NCI-H187 treated with DMSO at 0.1 percent for 48 hours (cell line): ENCODE measurements around the gene FNDC4.
"Not testable (repeated sequence)": the region's sequence is repeated elsewhere in the genome, so short reads cannot be mapped to it uniquely, and the experiment has no call there.

Experiments
- DNase-seq: peaks from one replicate; lab custom pipeline; 2025; lab: John Stamatoyannopoulos, UW

FNDC4 gene, protein sequence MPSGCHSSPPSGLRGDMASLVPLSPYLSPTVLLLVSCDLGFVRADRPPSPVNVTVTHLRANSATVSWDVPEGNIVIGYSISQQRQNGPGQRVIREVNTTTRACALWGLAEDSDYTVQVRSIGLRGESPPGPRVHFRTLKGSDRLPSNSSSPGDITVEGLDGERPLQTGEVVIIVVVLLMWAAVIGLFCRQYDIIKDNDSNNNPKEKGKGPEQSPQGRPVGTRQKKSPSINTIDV

DNA sequence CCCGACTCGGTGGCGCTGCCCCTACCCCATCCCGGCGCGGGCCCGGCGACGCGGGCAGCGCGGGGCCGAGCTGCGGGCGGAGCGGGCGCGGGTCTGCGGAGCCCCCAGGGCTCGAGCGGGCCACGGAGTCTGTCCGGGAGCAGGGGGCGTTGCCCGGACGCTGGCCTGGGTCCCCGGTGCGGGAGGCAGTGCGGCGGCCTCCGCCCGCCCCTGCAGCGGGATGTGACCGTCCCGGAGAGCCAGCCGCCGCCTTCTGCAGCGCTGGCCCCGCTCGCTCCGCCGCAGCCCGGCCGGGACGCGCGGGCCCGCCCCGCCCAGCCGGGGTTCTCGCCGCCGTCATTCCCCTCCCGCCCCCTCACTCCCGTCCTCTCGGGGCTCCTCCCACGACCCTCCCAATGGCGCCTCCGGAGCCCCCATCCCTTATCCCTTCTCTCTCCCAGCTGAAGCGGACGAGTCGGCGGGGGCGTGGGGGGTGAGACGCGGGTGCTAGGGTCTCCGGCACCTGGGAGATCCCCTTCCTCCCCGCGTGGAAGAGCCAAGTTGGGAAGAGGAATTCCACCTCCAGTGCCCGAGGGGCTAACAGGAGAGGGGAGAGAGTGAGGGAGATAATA lies at the start of gene FNDC4:
Gene FNDC4, minus strand, starts transcription at position 257 of the 611 bp plus-strand sequence. CDS start 521 bp downstream, outside the sequence.
- no peak for DNase-seq

DNA sequence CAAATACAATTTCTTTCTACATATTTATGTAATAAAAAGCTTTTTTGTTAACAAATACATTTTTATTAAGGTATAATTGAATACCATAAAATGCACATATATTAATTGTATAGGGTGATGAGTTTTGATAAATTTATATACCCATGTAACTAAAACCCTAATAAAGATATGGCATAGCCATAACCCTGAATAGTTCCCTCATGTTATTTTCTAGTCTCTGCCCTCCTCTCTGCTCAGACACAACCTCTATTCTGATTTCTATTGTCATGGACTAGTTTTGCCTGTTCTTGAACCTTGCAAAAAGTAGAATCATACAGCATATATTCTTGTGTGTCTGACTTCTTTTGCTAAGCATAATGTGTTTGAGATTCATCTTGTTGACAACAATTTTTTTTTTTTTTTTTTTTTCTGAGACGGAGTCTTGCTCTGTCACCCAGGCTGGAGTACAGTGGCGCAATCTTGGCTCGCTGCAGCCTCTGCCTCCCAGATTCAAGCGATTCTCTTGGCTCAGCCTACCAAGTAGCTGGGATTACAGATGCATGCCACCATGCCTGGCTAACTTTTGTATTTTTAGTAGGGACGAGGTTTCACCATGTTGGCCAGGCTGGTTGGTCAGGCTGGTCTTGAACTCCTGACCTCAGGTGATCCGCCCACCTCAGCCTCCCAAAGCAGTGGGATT lies 49.3 kb upstream of the FNDC4 start:
- no peak for DNase-seq

DNA sequence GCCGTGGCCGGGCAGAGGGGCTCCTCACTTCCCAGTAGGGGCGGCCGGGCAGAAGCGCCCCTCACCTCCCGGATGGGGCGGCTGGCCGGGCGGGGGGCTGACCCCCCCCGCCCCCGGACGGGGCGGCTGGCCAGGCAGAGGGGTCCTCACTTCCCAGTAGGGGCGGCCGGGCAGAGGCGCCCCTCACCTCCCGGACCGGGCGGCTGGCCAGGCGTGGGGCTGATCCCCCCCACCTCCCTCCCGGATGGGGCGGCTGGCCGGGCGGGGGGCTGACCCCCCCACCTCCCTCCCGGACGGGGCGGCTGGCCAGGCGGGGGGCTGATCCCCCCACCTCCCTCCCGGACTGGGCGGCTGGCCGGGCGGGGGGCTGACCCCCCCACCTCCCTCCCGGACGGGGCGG lies 44.6 kb upstream of the FNDC4 start:
- not testable (repeated sequence) for DNase-seq

DNA sequence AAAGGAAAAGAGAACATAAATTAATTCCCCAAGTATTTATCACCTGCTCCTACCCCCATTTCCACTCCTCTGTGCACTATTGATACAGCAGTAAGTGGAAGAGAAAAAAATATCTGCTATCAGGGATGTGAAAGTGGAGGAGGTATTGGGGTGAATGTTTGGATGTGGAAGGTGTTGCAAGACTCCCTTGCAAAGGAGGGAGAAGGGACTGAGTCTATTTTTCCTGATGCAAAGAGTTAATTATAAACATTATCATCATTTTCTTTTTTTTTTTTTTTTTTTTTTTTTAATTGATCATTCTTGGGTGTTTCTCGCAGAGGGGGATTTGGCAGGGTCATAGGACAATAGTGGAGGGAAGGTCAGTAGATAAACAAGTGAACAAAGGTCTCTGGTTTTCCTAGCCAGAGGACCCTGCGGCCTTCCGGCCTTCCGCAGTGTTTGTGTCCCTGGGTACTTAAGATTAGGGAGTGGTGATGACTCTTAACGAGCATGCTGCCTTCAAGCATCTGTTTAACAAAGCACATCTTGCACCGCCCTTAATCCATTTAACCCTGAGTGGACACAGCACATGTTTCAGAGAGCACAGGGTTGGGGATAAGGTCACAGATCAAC lies 43.9 kb upstream of the FNDC4 start:
- DNase-seq: not testable (repeated sequence)

DNA sequence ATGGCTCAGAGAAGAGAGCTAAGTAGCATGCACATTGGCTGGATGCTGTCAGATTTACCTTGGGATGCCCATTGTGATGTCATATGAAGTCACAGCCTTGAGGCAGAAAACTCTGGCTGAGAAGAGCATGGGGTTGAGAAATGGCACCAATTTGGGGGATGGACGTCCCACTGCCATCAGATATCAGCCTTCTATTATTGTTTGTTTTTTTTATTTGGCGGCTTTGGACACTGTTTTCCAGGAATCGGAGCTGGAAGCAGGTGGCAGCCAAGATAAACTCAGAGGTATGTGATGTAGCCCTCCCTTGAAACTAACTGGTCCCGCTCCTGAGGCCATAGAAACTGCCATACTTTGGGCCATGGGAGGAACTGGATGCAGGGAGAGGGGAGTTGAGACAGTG lies 42.3 kb upstream of the FNDC4 start:
- DNase-seq: no peak

DNA sequence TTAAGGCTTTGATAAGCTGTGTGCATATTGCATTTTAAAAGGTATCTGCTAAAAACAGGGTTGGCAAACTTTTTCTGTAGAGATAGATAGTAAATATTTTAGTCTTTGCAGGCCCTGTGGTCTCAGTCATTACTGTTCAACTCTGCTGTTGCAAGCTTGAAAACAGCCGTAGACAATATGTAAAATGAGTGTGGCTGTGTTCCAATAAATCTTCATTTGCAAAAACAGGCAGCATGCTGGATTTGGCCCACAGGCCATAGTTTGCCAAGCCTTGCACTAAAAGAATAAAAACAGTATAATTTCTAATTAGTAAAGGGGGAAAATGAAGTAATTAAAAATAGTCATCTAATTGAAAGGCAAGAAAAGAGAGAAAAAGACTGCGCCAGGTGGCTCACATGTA lies 37.0 kb upstream of the FNDC4 start:
- DNase-seq: no peak

DNA sequence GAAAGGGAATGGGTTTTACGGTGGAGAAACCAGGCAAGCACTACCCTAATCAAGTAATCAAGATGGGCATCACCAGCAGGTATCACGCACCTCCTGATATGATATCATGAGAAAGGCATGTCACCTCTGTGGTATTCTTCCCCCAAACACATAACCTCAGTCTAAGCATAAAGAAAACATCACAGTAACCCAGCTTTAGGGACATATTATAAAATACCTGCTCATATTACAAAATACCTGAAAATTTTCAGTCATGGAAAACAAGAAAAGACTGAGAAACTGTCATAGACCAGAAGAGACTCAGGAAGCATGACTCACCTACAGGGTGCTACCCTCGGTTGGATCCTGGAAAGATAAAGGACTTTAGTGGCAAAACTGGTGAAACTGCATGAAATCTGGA lies 32.2 kb upstream of the FNDC4 start:
- no peak for DNase-seq

DNA sequence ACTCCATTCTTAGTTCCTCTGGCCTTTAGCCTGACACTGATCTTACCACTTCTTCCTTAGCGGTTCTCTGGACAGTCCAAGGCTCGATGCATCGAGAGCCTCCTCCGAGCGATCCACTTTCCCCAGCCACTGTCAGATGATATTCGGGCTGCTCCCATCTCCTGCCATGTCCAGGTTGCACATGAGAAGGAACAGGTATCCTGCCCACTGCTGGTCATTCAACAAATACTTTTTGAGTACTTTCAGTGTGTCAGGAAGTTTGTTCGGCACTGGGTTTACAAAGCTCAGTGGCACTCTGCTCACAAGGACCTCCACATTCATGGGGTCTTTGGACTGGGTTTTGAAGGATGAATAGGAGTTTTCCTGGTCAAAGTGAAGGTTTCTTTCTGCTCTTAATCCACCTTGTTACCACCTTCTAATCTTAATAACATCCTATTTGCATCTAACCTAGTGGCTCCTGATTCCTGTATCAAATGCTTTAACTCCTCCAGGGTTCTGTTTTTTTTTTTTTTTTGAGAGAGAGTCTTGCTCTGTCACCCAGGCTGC lies 27.5 kb upstream of the FNDC4 start:
- DNase-seq: no peak

DNA sequence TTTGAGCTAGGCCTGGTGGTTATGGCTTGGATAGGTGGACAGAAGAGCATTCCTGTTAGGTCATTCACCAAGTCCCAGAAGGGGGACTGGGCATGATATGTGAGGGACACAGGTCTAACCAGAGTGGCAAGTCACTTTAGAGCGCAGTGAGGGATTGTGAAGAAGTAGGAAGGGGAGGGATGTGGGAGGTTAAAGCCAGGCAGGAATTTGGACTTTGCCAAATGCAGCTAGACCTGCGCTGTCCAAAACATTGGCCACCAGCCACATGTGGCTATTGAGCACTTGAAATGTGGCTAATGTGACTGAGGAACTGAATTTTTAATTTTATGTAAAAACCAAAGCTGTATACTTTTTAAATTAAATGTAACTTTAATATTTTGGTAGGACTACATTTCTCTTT lies 25.3 kb upstream of the FNDC4 start:
- no peak for DNase-seq

DNA sequence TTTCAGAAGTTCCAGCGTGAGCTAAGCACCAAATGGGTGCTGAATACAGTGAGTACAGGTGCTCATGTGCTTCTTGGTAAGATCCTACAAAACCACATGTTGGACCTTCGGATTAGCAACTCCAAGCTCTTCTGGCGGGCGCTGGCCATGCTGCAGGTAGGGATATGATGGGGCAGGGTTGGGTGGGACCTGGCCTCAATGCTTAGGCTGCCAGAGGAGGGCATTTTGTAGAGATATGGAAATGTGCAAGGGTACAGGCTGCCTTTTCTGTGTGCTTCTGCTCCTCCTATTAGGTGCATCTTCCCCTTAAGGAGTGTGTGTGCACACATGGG lies 23.7 kb upstream of the FNDC4 start:
- no peak for DNase-seq

DNA sequence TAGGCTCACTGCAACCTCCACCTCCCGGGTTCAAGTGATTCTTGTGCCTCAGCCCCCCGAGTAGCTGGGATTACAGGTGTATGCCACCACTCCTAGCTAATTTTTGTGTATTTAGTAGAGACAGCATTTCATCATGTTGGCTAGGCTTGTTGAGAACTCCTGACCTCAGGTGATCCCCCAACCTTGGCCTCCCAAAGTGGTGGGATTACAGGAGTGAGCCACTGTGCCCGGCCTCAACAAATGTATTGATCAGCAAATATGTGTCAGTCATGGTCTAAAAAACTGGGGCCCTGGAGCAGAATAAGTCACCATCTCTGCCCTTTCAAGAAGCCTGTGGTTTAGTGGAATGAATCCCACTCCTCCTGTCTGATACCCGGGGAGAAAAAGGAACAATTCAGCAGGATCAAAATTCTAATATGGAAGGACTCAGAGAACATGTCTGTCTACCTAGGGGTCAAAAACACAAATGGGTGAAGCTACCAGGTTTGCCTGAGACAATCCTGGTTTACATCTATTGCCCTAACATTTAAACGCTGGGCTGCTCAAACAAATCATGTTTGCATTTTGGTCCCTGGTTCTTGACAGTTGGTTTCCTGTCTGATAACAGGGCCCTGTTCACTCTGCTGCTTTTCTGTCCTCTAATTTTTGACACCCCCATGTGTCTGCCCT lies 23.2 kb upstream of the FNDC4 start:
- no peak for DNase-seq

DNA sequence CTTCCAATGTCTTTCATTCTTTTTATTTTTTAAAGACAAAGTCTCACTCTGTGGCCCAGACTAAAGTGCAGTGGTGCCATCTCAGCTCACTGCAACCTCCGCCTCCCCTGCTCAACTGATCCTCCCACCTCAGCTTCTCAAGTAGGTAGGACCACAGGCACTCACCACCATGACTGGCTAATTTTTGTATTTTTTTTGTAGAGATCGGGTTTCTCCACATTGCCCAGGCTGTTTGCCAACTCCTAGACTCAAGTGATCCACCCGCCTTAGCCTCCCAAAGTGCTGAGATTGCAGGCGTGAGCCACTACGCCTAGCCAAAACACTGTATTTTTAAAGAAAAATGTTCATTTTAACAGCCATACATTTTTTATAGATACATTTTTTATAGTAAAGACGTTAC lies 14.3 kb upstream of the FNDC4 start:
- peak; percentile 44 for DNase-seq

DNA sequence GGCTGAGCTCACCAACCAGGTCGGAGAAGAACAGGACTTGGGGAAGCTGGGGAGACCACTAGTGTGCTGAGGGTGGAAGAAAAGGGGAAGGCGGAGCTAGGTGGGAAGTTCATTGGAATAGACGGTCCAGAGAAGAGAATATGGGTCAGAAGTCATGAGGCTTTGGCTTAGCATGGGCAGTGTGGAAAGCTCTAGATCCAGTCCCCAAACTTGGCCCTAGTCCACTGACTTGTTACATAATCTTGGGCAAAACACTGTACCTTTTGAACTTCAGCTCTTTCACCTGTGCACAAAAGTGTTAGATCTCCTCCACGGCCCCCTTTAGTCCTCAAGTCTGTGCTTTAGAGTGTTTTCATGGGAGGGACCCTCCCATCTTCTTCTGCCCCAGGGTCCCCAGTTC lies 12.3 kb upstream of the FNDC4 start:
- no peak for DNase-seq

DNA sequence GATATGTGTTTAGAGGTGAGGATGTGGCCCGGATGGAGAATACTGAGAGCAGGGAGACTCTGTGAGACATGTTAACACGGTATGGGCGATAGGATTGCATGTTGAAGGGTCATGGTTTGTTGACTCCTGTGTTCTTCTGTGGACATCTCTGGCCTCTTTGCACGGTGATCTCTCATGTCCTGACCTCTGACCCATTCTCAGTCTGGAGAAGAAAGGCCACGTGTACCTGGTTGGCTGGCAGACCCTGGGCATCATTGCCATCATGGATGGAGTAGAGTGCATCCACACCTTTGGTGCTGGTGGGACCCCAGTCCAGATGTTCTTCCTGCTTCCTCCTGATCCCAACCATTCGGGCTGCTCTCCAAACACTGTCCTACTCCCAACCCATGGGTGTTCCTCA lies 11.6 kb upstream of the FNDC4 start:
- no peak for DNase-seq

DNA sequence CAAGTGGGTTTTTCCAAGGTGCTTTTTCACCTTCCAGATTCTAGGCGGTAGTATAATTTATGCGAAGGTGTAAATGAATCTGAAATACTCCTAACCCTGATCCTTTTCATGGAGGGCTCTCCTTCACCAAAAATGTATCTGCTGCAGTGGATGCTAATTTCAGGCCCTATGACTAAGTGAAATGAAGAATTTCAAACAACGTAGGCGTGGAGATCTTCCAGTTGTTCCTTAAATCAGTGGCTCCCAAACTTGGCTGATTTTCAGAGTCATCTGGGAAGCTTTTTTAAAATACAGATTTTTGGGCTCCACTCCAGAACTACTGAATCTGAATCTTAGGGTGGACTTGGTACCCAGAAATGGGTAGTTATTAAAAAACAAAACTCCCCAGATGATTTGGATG lies 7.1 kb upstream of the FNDC4 start:
- DNase-seq: no peak

DNA sequence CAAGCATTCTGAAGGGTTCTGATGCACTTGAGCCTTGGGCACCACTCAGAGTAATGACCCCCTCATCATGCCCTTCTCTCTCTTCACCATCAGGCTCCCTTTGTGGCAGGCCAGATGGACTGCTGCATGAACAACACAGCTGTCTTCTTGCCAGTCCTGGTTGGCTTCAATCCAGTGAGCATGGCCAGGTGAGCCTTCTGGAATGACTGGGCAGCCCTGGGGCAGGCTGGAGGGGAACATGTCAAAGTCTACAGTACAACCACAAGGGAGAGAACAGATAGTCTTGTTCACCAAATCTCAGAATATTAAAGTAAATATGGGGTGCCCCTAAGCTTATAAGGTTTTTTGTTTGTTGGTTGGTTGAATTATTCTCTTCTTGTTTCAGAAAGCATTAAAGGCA lies 6.0 kb upstream of the FNDC4 start:
- DNase-seq: no peak

DNA sequence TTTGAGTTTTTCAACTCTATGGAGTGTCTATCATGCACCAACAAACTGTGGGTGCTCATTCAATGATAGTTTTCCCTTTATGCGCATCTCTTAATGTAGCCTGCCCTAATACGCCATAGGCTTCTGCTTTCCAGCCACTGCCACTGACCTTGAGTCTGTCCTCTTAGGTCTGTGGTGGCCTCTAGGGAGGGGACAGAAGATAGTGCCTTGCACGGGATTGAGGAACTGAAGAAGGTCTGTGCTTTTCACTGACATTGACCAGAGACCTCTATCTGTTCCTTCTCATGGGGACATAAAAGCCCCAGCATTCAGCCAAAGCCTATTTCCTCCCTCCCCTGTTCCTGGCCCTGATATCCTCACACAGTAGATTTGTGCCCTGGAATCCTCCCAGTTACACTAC lies 4.0 kb upstream of the FNDC4 start:
- no peak for DNase-seq

DNA sequence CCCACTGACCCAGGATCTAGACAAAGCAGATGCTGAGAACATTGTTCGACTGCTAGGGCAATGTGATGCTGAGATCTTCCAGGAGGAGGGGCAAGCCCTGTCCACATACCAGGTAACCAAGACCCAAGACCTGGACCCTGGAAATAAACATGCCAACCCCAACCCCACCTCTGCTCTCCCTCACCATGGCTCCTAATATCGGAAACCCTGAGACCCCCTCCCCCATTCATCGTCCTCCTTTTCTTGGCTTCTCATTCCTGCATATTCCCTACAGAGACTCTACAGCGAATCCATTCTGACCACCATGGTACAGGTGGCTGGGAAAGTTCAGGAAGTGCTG lies 2.3 kb upstream of the FNDC4 start:
- no peak for DNase-seq

DNA sequence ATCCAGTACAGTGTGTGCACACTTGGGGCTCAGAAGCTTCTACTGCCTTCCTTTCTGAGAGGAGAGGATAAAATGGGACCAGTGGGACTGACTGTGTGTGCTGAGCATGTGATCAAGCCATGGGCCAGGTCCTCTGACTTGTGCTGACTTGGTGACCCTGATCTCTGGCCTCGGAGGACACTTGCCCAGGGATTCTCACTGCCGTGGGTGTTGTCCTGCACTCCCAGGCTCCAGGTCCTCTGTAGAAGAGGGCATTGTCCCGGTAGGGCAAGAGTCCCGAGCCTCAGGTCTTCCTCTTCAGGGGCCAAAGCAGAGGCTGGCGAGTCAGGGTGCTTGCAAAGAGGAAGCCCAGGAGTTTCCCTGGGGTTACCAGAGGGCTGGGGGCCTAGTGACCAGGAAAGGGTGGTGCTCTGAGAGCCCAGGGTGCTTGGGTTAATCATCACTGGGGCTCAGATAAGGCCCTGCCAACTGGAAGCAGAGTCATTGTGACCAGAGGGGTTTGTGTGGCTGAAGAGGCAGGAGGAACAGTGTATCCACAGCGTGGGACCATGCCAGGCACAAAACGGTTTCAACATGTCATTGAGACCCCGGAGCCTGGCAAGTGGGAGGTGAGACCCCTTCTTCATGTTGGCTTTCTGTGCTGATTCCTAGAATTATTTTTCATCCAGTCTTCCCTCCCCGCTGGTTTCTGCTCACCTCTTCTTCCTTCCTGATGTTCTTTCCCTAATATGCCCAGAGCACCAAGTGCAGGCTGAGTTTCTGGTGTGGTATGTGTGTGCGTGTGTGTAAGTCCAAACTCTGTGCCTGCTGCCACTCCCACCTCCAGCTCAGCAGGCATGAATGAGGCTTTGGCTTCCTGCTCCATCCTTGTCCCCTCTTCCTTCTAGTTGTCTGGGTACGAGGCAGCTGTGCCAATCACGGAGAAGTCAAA lies 1.6 kb upstream of the FNDC4 start, which contains the start of gene GCKR:
Gene GCKR, plus strand, starts transcription at position 483 of the 931 bp plus-strand sequence. Its CDS starts 66 bp downstream, at position 549.
- DNase-seq: no peak

DNA sequence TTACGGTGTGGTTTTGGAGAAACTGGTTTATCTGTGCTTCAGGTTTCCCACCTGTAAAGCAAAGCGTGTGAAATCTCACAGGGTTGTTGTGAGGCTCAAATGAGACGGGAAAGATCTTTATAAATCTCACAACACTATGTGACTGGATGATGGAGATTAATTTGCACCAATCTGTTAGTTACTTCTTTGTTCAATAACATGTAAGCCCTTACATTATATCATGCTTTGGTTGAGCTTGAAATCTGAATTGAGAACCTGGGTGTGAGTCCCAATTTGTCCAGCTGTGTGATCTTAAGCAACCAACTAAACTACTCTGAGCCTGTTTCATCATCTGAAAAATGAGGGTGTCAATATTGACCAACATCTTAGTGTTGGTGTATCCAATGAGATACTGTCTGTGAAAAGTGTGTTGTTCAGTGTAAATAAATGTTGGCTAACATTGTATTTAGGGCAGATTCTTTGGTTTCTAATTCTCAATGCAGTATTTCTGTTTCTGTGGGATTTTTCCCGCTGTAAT lies 898 bp upstream of the FNDC4 start:
- DNase-seq: no peak
